Activated CD4-positive, alpha-beta T cell treated with anti-CD3 and anti-CD28 coated beads, Interleukin-2, amount 50 U/mL, for 24 hours (primary cell): ENCODE results near the gene IFNA2.
A peak's percentile ranks its signal among the peaks of the same experiment; 100 is the strongest.
"Not testable (repeated sequence)": the region's sequence is repeated elsewhere in the genome, so short reads cannot be mapped to it uniquely, and the experiment has no call there.

ENCODE experiments used
- DNase-seq, 2 donors: peaks; one replicate each; pipeline ENCODE4 v3.0.0-alpha.2; 2020; ENCODE audit warnings: low read depth in 1 of 2, low spot score in 1 of 2

The IFNA2 gene

DNA sequence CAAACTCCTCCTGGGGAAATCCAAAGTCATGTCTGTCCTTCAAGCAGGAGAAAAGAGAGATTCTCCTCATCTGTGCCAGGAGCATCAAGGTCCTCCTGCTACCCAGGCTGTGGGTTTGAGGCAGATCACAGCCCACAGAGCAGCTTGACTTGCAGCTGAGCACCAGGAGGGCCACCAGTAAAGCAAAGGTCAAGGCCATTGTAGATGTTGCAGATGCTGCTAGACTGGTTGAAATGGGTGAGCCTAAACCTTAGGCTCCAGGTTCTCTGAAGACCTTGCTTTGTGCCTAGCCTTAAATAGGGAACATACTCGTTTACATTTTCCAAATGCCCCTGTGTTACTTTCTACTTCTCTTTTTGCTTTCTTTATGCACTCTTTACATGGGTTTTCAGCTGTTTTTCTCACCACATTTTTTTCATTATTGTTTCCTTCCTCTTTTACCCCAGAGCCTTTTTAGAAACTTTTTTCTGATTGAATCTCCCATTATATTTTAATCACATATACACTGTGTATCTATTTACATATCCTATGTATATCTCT, at the start of gene IFNA2:
Gene IFNA2, minus strand, starts transcription at position 268 of the 540 bp plus-strand sequence. Its CDS starts 69 bp downstream, at position 199.
- no peak for DNase-seq

DNA sequence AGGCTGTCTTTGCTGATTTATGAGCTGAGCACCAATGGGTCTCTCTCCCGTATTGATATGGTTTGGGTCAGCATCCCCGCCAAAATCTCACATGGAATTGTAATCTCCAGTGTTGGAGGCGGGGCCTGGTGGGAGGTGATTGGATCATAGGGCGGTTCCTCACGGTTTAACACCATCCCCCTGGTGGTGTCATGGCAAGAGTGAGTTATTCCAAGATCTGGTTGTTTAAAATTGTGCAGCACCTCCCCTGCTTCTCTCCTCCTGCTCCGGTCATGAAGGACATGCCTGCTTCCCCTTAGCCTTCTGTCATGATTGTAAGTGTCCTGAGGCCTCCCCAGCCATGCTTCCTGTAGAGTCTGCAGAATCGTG, 49.8 kb upstream of the IFNA2 start:
- not testable (repeated sequence) for DNase-seq

- peak in 1 of 2 donors; percentile 49 for DNase-seq
These were observed 49.2 kb upstream of the IFNA2 start for GRCh38 chr9:21434202-21435014.

- DNase-seq = no peak
These were observed 47.7 kb upstream of the IFNA2 start for GRCh38 chr9:21432672-21433425.

- DNase-seq = no peak
These were observed 44.0 kb upstream of the IFNA2 start for GRCh38 chr9:21429191-21429590.

- DNase-seq = no peak
These were observed 43.0 kb upstream of the IFNA2 start for GRCh38 chr9:21428235-21428634.

DNA sequence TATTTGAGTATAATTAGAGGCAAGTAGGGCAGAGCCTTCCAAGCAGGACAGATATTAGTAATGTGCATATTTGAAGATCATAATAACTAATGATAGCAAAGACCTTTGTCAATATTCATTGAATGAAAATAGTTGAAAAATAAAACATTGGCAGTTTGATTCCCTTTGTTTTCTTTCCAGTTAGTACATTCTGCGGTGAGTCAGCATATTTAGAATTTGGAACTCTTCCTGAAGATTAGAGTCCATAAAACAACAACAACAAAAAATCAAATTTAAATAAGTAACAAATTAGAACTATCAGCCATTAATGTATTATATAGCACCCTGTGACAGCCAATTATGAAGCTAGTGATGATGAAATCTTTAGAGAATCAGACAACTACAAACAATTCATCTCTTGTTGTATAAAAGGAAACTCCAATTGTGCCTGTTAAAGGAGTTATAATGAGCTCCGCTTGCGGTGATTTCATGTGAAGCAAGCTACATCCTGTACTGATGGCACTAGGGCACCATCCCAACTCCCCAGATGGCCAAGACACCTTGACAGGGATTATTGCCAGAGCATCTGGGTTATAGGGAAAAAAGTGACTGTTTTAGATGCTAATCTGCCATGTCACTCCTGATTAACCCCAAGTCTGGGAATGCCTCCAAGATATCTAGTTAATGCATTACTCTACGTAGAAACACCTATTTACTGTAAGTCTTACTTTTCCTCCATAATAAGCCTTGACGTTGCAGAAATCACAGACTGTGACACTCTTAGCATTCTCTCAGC, 30.5 kb upstream of the IFNA2 start:
- no peak for DNase-seq

DNA sequence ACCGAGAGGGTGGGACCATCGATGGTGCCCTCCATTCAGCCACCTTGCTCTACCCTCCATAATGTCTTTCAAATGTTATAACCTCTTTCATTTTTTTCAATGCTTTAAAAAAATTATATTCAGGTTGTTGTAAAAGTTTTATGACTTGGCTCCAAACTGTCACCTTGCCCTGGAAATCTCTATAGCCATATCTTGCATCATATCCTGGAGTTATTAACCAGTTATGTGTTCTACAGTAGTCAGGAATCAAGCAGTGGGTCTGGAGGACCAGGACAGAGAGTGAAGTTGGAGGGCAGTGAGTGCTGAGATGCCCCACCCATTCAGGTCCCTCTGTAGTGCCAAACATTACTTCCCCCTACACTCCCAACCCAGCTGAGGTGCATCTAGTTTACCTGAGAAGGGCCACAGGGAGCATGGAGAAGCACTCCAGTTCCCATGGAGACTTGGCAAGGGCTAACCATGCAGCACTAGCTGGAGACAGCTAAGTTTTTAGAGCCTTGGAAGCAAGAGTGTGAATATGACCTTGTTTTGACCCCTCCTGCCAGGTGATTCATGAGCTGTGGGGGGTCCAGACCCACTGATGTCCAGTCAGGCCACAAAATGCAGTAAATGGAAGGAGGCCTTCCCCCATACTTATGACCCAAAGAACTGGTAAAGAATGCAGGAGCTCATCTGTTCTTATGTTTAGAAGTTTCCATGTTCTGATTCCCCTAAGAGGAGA, 29.2 kb upstream of the IFNA2 start:
- DNase-seq = no peak

DNA sequence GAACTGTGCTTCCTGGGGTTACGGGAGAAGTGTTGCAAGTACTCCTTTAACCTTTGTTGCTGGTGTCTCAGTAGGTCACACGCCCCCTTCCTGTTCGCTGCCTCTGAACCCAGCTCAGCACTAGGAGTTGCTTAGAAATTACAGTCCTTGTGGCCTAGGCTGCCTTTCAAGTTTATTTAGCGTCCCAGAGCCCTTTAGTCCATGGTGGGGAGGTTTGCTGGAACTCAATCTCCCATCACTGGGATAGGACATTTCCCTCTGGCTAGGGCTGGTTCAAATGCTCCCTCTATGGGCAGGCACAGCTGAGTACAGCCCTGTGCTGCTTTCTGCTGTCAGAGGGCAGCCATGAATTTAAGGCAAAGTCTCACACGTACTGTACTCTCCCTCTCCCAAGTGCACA, 28.4 kb upstream of the IFNA2 start:
- no peak for DNase-seq

GRCh38 chr9:21413151-21413550, 28.0 kb upstream of the IFNA2 start:
- DNase-seq = no peak

DNA sequence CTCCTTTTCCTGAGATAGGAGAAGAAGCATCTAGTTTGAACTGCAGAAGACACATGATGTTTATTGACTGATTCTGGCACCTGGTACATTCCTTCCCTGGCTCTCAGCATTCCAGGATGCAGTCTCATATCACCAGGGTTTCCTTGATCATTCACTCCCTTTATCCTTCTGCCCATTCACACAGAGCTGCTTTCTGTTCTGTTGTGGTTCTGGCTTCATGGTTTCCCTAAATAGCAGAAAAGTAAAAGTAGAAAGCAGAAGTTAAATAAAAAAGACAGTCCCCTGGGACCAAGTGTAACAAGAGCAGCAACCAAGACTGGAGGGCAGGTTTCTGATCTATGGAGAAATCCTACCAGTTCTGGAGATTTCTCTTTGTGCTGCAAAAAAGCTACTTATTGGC, 26.9 kb upstream of the IFNA2 start:
- no peak for DNase-seq

GRCh38 chr9:21408817-21409216, 23.6 kb upstream of the IFNA2 start, which contains the start of gene IFNA8:
TSS of gene IFNA8 (plus strand) at chr9:21409117. CDS start at chr9:21409177, 60 bp downstream.
- DNase-seq = no peak

DNA sequence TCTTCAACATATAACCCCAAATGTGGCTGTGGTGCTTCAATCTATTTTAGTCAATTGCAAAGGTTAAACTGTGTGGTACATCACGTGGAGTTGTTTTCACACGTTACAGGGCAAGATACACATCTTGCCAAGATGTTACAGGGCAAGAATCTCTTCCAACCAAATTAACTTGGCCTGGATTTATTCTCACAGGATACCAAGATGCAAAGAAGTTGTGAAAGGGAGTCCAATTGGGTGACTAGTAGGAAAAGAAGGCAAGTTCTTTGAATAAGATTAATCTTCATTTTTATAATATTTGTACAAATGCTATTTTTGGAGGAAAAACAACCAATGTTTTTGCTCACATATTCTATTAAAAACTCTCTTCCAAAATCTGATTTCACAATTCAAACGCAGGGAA, 18.9 kb upstream of the IFNA2 start:
- no peak for DNase-seq

DNA sequence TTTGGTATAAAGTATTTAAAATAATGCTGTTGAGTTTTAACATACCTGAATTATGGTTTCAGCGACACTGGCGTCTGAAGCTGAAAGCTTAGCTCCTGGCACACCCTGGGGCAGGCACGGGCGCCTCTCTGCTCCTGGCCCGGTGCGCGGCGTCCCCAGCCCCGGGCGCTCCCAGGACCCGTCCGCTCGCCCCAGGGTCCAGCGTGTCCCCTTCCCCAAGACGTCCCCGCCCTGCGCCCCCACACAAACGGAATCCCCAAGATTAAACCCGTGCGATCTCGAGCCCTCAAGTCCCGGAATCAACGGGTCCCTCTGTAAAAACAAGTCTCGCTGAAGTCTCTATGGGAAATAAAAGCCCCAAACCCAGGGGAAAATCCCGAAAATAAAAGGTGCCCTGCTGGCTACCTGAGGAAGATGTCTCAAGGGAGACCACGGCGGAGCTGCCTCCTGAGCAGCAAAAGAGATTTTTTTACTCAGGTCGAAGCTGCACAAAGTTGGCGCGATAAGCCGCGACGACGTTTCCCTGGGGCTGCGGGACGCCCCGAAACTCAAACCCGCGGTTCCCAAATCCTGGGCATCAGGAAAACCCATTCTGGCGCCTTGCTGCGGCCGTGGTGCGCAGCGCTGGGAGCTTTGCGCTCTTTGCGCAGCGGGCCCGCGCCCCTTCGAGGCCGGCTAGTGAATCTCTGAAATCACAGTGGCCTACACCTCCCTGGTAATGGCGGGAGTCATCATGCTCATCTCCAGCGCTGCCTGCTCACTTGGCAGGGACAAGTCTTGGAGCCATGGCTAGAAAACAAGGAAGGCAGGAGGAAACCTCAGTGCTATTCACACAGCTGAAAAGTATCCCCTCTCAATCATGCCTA, 17.4 kb upstream of the IFNA2 start:
- DNase-seq = no peak

GRCh38 chr9:21399956-21400355, 14.8 kb upstream of the IFNA2 start:
- DNase-seq = no peak

GRCh38 chr9:21398955-21399489, 13.8 kb upstream of the IFNA2 start:
- DNase-seq = no peak

- peak; percentile 25 to 40 for DNase-seq
These were observed 10.8 kb upstream of the IFNA2 start for GRCh38 chr9:21395778-21396717.

DNA sequence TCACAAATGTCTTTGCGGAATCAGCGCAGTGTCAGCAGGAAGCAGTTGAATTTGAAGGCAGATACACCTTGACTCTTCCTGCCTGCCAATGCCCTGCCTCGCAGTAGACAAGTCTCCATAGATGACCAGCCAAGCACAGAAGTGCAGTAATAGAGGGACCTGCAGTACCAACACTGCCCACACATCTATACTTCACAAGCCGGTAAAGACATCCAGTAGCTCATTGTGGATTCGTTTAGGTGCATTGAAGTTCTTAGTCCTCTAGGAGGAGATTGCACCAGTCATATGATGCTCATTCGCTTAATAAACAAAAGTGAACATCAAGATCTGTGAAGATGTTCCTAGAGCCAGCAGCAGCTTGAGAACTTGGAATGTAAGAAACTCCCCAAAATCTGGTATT, 7.1 kb upstream of the IFNA2 start:
- DNase-seq = no peak
